GM23338 (cell line): ENCODE results near the gene FYN.

Experiments
- CTCF ChIP-seq, 2 experiments: fragments of 200-600 bp in 1 of 2; sonication (generic) in 1 of 2; conservative IDR thresholded peaks; 2 replicates each; pipeline versions ENCODE4 v1.5.1 to v1.6.1; 2016 to 2017; ENCODE audit warnings: antibody characterized with exemption in 2 of 2, low read depth in 2 of 2, mild to moderate bottlenecking in 2 of 2, moderate library complexity in 1 of 2
- EZH2 ChIP-seq: fragments of 200-600 bp; sonication (generic); IDR thresholded peaks from one replicate; pipeline ENCODE4 v1.8.0; 2017; ENCODE audit warnings: antibody characterized with exemption, mild to moderate bottlenecking, low read depth; ENCODE audit not compliant: unreplicated experiment
- EZH2phosphoT487 ChIP-seq: fragments of 200-600 bp; sonication (generic); IDR thresholded peaks from one replicate; pipeline ENCODE4 v1.8.1; 2018; ENCODE audit warnings: antibody characterized with exemption; ENCODE audit not compliant: unreplicated experiment
- JUNB ChIP-seq: IDR thresholded peaks from one replicate; pipeline ENCODE4 v1.6.1; 2016; ENCODE audit warnings: antibody characterized with exemption; ENCODE audit not compliant: unreplicated experiment
- POLR2AphosphoS5 ChIP-seq: IDR thresholded peaks from 2 replicates; pipeline ENCODE4 v1.6.1; 2016; ENCODE audit warnings: antibody characterized with exemption, low read depth
- REST ChIP-seq: IDR thresholded peaks from one replicate; pipeline ENCODE4 v1.6.1; 2018; ENCODE audit warnings: antibody characterized with exemption; ENCODE audit not compliant: unreplicated experiment
- ZNF331 ChIP-seq: fragments of 250-450 bp; sonication (Bioruptor Pico); IDR thresholded peaks from 2 replicates; pipeline ENCODE4 v1.5.0; 2020; ENCODE audit warnings: low read depth, mild to moderate bottlenecking, moderate library complexity

- TF ChIP-seq POLR2AphosphoS5, result no peak
- TF ChIP-seq CTCF (conservative IDR thresholded peaks at IDR 0.05; ENCODE audit: low read depth in 2 of 2), result no peak
- no peak for TF ChIP-seq EZH2
- TF ChIP-seq ZNF331 (CRISPR knock-in tag), result no peak
- no peak for TF ChIP-seq REST
- no peak for TF ChIP-seq JUNB
- TF ChIP-seq EZH2phosphoT487, result no peak
Measured at GRCh38 chr6:111710439-111710838, 162.8 kb downstream of the FYN start.
